ENCODE results near the gene VCY1B.
"Not testable (repeated sequence)": the region's sequence is repeated elsewhere in the genome, so short reads cannot be mapped to it uniquely, and the experiment has no call there.

The VCY1B gene

DNA sequence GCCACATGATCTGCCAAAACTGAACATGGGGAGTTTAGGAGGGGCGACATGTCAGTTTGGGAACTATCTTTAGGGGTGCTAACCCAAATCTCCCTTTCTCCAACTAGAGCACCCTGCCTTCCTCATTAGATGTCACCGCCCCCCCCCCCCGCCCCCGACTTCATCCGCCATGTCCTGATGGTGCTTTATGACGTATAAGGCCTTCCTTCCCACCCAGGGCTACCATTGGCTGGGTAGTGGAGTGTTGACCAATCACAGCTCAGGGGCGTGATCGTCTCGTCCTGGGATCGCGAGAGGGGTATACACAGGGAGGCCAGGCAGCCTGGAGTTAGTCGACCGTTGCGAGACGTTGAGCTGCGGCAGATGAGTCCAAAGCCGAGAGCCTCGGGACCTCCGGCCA is at the start of gene VCY1B:
TSS of gene VCY1B (plus strand) at position 301 of the 400 bp plus-strand sequence. CDS start at position 364, 63 bp downstream.
- not testable (repeated sequence) for DNase-seq (ENCODE audit: low spot score)

DNA sequence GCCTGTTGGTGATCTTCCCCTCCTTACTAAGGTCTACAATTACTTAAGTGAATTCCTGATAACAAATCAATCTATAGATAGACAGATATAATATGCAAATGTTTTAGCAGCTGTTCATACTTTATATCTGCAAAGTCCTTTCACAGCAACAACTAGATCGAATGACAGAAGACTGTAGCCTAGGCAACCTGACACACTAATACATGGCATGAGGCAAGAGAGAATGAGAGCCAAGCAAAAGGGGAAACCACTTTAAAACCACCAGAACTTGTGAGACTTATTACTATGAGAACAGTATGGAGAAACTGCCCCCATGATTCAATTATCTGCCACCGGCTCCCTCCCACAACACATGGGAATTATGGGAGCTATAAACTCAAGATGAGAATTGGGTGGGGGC is 44.1 kb upstream of the VCY1B start:
- not testable (repeated sequence) for DNase-seq (ENCODE audit: low spot score)

- DNase-seq (ENCODE audit: low spot score), result not testable (repeated sequence)
Observed at GRCh38 chrY:14030395-14030794, 25.6 kb upstream of the VCY1B start.

DNA sequence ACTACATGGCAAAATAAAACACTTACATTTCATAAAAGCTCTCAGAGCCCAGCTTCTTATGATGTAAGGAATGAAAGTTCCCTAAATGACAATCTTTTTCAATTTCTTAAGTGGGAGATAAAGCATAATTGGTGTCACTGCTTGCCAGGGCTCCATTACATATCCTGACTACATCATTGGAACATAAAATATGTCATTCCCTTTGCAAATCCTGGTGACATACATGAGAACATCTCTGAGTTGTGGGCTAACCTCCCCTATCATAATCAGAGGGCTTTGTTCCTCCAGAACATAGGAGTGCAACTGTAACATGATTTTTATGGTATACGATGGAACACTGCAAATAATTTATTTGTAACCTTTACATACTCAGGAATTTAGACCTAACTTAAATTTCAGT is 29.9 kb downstream of the VCY1B start:
- no peak for DNase-seq (ENCODE audit: low spot score)

Measured in hematopoietic multipotent progenitor cell treated with erythropoietin and hydrocortisone succinate and interleukin-3 and kit ligand, for 17 days (in vitro differentiated cells).